IMR-90 (cell line): ENCODE data around the gene USH2A. TPM values are rescaled to one million over a fixed set of nuclear protein-coding genes. Genes with fewer than 3 reads are reported as not detected.

Source experiments
- ATAC-seq: fragments of 200-7000 bp; cut with Tn5 transposase; 2 replicates; pipeline ENCODE4 v1.9.1; 2020; ENCODE audit warnings: low read depth, mild to moderate bottlenecking, moderate library complexity
- BruUV-seq: library from RNA; stranded (reverse); fragments of 400-500 nt; replicated peaks from 2 replicates; lab custom pipeline; 2021; lab: Mats Ljungman, UMichigan
- CTCF ChIA-PET: fragments of 300-600 bp; formaldehyde crosslinking; extraction: SDS; loops from one replicate; lab custom pipeline; 2021; ENCODE audit warnings: antibody characterized with exemption; lab: Yijun Ruan, JAX
- POLR2A ChIA-PET: fragments of 300-600 bp; sonication (Branson Sonifier 250); formaldehyde crosslinking; loops from one replicate; lab custom pipeline; 2022; ENCODE audit warnings: antibody characterized with exemption; ENCODE audit not compliant: unreplicated experiment; lab: Charles Lee
- DNase-seq: peaks from one replicate; pipeline ENCODE4 v3.0.0; 2013
- H2AFZ ChIP-seq: replicated peaks from 2 replicates; pipeline ENCODE3; 2013; ENCODE audit warnings: low read length, mild to moderate bottlenecking; ENCODE audit not compliant: poor library complexity
- H2AK5ac ChIP-seq: 2 replicates; pipeline ENCODE4 v1.6.1; 2013; ENCODE audit warnings: low read depth, low read length, inconsistent platforms
- H2AK9ac ChIP-seq: replicated peaks from 2 replicates; pipeline ENCODE3; 2013; ENCODE audit warnings: mild to moderate bottlenecking, low read depth, low read length, moderate library complexity; ENCODE audit not compliant: poor library complexity
- H2BK120ac ChIP-seq: 2 replicates; pipeline ENCODE4 v1.6.1; 2013; ENCODE audit warnings: low read depth, low read length, inconsistent platforms
- H2BK15ac ChIP-seq: 3 replicates; pipeline ENCODE4 v1.6.1; 2013; ENCODE audit warnings: low read depth, low read length, inconsistent platforms
- H2BK20ac ChIP-seq: 2 replicates; pipeline ENCODE4 v1.6.1; 2013; ENCODE audit warnings: low read depth, mild to moderate bottlenecking, inconsistent platforms, low read length, moderate library complexity
- H2BK5ac ChIP-seq: 2 replicates; pipeline ENCODE4 v1.6.1; 2013; ENCODE audit warnings: mild to moderate bottlenecking, low read depth, low read length, inconsistent platforms; ENCODE audit not compliant: poor library complexity, severe bottlenecking
- H3K14ac ChIP-seq: replicated peaks from 2 replicates; pipeline ENCODE4 v1.6.1; 2013; ENCODE audit warnings: low read depth, low read length, inconsistent platforms
- H3K18ac ChIP-seq: 2 replicates; pipeline ENCODE4 v1.6.1; 2013; ENCODE audit warnings: low read depth, low read length, control low read depth
- H3K23ac ChIP-seq: 2 replicates; pipeline ENCODE4 v1.6.1; 2013; ENCODE audit warnings: low read depth, low read length, inconsistent platforms
- H3K27ac ChIP-seq: 2 replicates; pipeline ENCODE4 v1.5.1; 2013; ENCODE audit warnings: mild to moderate bottlenecking, control low read depth, low read length; ENCODE audit not compliant: insufficient read depth
- H3K27me3 ChIP-seq: 2 replicates; pipeline ENCODE4 v1.6.1; 2013; ENCODE audit warnings: low read length; ENCODE audit not compliant: control insufficient read depth, insufficient read depth
- H3K36me3 ChIP-seq: 2 replicates; pipeline ENCODE4 v1.6.1; 2013; ENCODE audit warnings: low read length, mixed read lengths; ENCODE audit not compliant: control insufficient read depth, insufficient read depth
- H3K4ac ChIP-seq: 2 replicates; pipeline ENCODE4 v1.6.1; 2013; ENCODE audit warnings: low read depth, low read length, inconsistent platforms
- H3K4me1 ChIP-seq: 2 replicates; pipeline ENCODE4 v1.6.1; 2013; ENCODE audit warnings: low read length, mixed read lengths; ENCODE audit not compliant: control insufficient read depth, insufficient read depth
- H3K4me2 ChIP-seq: 2 replicates; pipeline ENCODE4 v1.6.1; 2013; ENCODE audit warnings: low read depth, mild to moderate bottlenecking, control low read depth, low read length, moderate library complexity
- H3K4me3 ChIP-seq: 2 replicates; pipeline ENCODE4 v1.5.1; 2013; ENCODE audit warnings: low read depth, mild to moderate bottlenecking, control low read depth, low read length, moderate library complexity; ENCODE audit not compliant: insufficient read depth
- H3K56ac ChIP-seq: 2 replicates; pipeline ENCODE4 v1.6.1; 2013; ENCODE audit warnings: low read length, inconsistent platforms; ENCODE audit not compliant: insufficient read depth; ENCODE audit errors: extremely low read depth
- H3K79me1 ChIP-seq, 2 experiments: 2 replicates each; pipeline ENCODE4 v1.6.1; 2013; ENCODE audit warnings: low read length in 2 of 2, inconsistent platforms in 1 of 2, low read depth in 1 of 2
- H3K9ac ChIP-seq: 2 replicates; pipeline ENCODE4 v1.6.1; 2013; ENCODE audit warnings: low read depth, low read length, control low read depth
- H3K9me1 ChIP-seq: 2 replicates; pipeline ENCODE4 v1.6.1; 2013; ENCODE audit warnings: low read length, inconsistent platforms; ENCODE audit not compliant: insufficient read depth
- H3K9me3 ChIP-seq: 2 replicates; pipeline ENCODE4 v1.6.1; 2013; ENCODE audit warnings: low read length; ENCODE audit not compliant: control insufficient read depth, insufficient read depth
- H4K20me1 ChIP-seq: 2 replicates; pipeline ENCODE4 v1.6.1; 2013; ENCODE audit warnings: low read length, inconsistent platforms; ENCODE audit not compliant: insufficient read depth
- H4K5ac ChIP-seq: 2 replicates; pipeline ENCODE4 v1.6.1; 2013; ENCODE audit warnings: mild to moderate bottlenecking, low read depth, low read length, control low read depth
- H4K8ac ChIP-seq, 2 experiments: 2 replicates each; pipeline ENCODE4 v1.6.1; 2013; ENCODE audit warnings: low read depth in 2 of 2, low read length in 2 of 2, control low read depth in 1 of 2, inconsistent platforms in 1 of 2
- H4K91ac ChIP-seq: 2 replicates; pipeline ENCODE4 v1.6.1; 2013; ENCODE audit warnings: low read depth, low read length, inconsistent platforms; ENCODE audit not compliant: insufficient read depth
- BHLHE40 ChIP-seq: fragments of 150-350 bp; IDR thresholded peaks from 2 replicates; pipeline ENCODE4 v1.6.1; 2016; ENCODE audit warnings: mild to moderate bottlenecking, low read depth, low read length
- CEBPB ChIP-seq: IDR thresholded peaks from 2 replicates; pipeline ENCODE4 v1.6.1; 2012; ENCODE audit warnings: low read depth, low read length, improper control_type of control experiment
- CHD1 ChIP-seq: IDR thresholded peaks from 2 replicates; pipeline ENCODE4 v1.6.1; 2012; ENCODE audit warnings: low read depth, low read length, improper control_type of control experiment
- FOS ChIP-seq: fragments of 150-350 bp; IDR thresholded peaks from 2 replicates; pipeline ENCODE4 v1.6.1; 2016; ENCODE audit warnings: low read depth, low read length
- MAFK ChIP-seq: IDR thresholded peaks from 2 replicates; pipeline ENCODE4 v1.6.1; 2012; ENCODE audit warnings: low read depth, low read length, improper control_type of control experiment
- MAZ ChIP-seq: IDR thresholded peaks from 2 replicates; pipeline ENCODE4 v1.6.1; 2012; ENCODE audit warnings: low read depth, mild to moderate bottlenecking, low read length, improper control_type of control experiment, moderate library complexity, borderline replicate concordance
- MXI1 ChIP-seq: IDR thresholded peaks from 2 replicates; pipeline ENCODE4 v1.6.1; 2012; ENCODE audit warnings: low read depth, mild to moderate bottlenecking, low read length, moderate library complexity, borderline replicate concordance
- NFE2L2 ChIP-seq: fragments of 150-350 bp; IDR thresholded peaks from 2 replicates; pipeline ENCODE4 v1.6.1; 2016; ENCODE audit warnings: low read depth, mild to moderate bottlenecking, low read length
- POLR2A ChIP-seq: IDR thresholded peaks from 2 replicates; pipeline ENCODE4 v1.6.1; 2012; ENCODE audit warnings: mild to moderate bottlenecking, low read depth, low read length
- RAD21 ChIP-seq: IDR thresholded peaks from 2 replicates; pipeline ENCODE4 v1.6.1; 2012; ENCODE audit warnings: low read length, improper control_type of control experiment
- RCOR1 ChIP-seq: IDR thresholded peaks from 2 replicates; pipeline ENCODE4 v1.6.1; 2012; ENCODE audit warnings: mild to moderate bottlenecking, low read length, improper control_type of control experiment; ENCODE audit not compliant: insufficient replicate concordance
- RFX5 ChIP-seq: IDR thresholded peaks from 2 replicates; pipeline ENCODE4 v1.8.0; 2012; ENCODE audit warnings: low read depth, mild to moderate bottlenecking, low read length, moderate library complexity
- SMC3 ChIP-seq: fragments of 150-350 bp; IDR thresholded peaks from 2 replicates; pipeline ENCODE4 v1.6.1; 2016; ENCODE audit warnings: low read depth, mild to moderate bottlenecking, antibody characterized with exemption, low read length, moderate library complexity
- WGBS, 2 experiments: methylation state at CpG; one replicate each; pipeline versions ENCODE4 v1.1.5 to v1.1.7; 2013; ENCODE audit warnings: missing lambda C conversion rate in 2 of 2; ENCODE audit not compliant: insufficient read length in 1 of 2; ENCODE audit errors: extremely low coverage in 2 of 2; 5-methylcytosine and 5-hydroxymethylcytosine counted together
- dilution Hi-C: fragments of 300-500 bp; cut with HindIII; formaldehyde crosslinking; loops from one replicate; pipeline ENCODE4 v1.14.3; 2018; ENCODE audit warnings: low sequenced_read_pairs; ENCODE audit not compliant: unreplicated experiment
- in situ Hi-C: fragments of 300-500 bp; cut with MboI; formaldehyde crosslinking; loops from 3 replicates; pipeline ENCODE4 v1.14.3; 2019; ENCODE audit warnings: low sequenced_read_pairs, inconsistent platforms, mixed read lengths
- intact Hi-C: fragments of 100-400 bp; cut with micrococcal nuclease; formaldehyde crosslinking; loops from 2 replicates; pipeline ENCODE4 v1.10.0; 2022
- polyA plus RNA-seq, 3 experiments: library from polyadenylated mRNA; depleted of rRNA; stranded (reverse); fragments of >200 nt; gene quantifications; 2 replicates each; pipeline ENCODE4 v1.2.3, GENCODE V29; 2012; ENCODE audit warnings: low replicate concordance in 1 of 3
- total RNA-seq: library from RNA; depleted of rRNA; stranded (reverse); fragments of >200 nt; gene quantifications from 2 replicates; pipeline ENCODE4 v1.2.3, GENCODE V29; 2012
- TF ChIP-seq, protein P1 (sequence below): conservative IDR thresholded peaks from 2 replicates; pipeline ENCODE4 v1.5.1; 2012; ENCODE audit warnings: mild to moderate bottlenecking, low read depth, low read length, improper control_type of control experiment
- TF ChIP-seq, protein P2 (sequence below): fragments of 150-350 bp; IDR thresholded peaks from 2 replicates; pipeline ENCODE4 v1.6.1; 2017; ENCODE audit warnings: mild to moderate bottlenecking, antibody characterized with exemption, low read length, low read depth
- TF ChIP-seq, protein P3 (sequence below): fragments of 150-350 bp; IDR thresholded peaks from 2 replicates; pipeline ENCODE4 v1.6.1; 2016; ENCODE audit warnings: low read depth, mild to moderate bottlenecking, low read length, moderate library complexity, borderline replicate concordance

The USH2A gene
- total and polyA plus RNA-seq, 2 of the 4 experiments (the other 2 are of a cell fraction) = under 0.01 to 0.02 TPM

- Histone ChIP-seq H3K4me3 (no peak overlapping the region), H3K9me1 (no peaks in the 10 kb centered on the region), H3K79me1 (no peaks in the 10 kb centered on the region), H2BK120ac (no peak overlapping the region), H2BK15ac (no peak overlapping the region), H2AK9ac (no peak overlapping the region), H4K91ac (no peak overlapping the region), H2AFZ (no peak overlapping the region), H2BK5ac (no peak overlapping the region), H3K18ac (no peak overlapping the region), H3K4me2 (no peak overlapping the region), H4K20me1 (no peaks in the 10 kb centered on the region), H3K36me3 (no peaks in the 10 kb centered on the region), H3K27ac (no peak overlapping the region), H3K14ac (no peak overlapping the region), H4K5ac (no peak overlapping the region), H3K23ac (no peak overlapping the region), H3K4me1 (no peaks in the 10 kb centered on the region), H2BK20ac (no peak overlapping the region), H3K9me3 (peaks cover 3% of the 10 kb centered on the region; the same call in 1 of the 2 replicates), H3K27me3 (no peaks in the 10 kb centered on the region), H2AK5ac (no peak overlapping the region), H4K8ac (no peak overlapping the region), H3K56ac (no peak overlapping the region), H3K4ac (no peak overlapping the region), H3K9ac (no peak overlapping the region)
- ChIA-PET CTCF (interaction anchor here (1.2 kb wide), 1 partner anchor 9 kb away, joined by 3 read pairs; no protein-coding TSS in a partner anchor), POLR2A (no interaction called here)
- no CpG with 5 or more reads among the region's 2 CpGs for WGBS, 2 experiments
- ATAC-seq (no peak), DNase-seq (no peak)
- dilution Hi-C loops = no loop called here
- no peak for TF ChIP-seq CEBPB
- TF ChIP-seq, protein P1, sequence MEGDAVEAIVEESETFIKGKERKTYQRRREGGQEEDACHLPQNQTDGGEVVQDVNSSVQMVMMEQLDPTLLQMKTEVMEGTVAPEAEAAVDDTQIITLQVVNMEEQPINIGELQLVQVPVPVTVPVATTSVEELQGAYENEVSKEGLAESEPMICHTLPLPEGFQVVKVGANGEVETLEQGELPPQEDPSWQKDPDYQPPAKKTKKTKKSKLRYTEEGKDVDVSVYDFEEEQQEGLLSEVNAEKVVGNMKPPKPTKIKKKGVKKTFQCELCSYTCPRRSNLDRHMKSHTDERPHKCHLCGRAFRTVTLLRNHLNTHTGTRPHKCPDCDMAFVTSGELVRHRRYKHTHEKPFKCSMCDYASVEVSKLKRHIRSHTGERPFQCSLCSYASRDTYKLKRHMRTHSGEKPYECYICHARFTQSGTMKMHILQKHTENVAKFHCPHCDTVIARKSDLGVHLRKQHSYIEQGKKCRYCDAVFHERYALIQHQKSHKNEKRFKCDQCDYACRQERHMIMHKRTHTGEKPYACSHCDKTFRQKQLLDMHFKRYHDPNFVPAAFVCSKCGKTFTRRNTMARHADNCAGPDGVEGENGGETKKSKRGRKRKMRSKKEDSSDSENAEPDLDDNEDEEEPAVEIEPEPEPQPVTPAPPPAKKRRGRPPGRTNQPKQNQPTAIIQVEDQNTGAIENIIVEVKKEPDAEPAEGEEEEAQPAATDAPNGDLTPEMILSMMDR = no peak
- no peak for TF ChIP-seq FOS
- TF ChIP-seq RFX5 = no peak
- TF ChIP-seq POLR2A = no peak
- no peak for TF ChIP-seq CHD1
- TF ChIP-seq, protein P2, sequence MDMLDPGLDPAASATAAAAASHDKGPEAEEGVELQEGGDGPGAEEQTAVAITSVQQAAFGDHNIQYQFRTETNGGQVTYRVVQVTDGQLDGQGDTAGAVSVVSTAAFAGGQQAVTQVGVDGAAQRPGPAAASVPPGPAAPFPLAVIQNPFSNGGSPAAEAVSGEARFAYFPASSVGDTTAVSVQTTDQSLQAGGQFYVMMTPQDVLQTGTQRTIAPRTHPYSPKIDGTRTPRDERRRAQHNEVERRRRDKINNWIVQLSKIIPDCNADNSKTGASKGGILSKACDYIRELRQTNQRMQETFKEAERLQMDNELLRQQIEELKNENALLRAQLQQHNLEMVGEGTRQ = no peak
- TF ChIP-seq SMC3 = no peak
- no peak for TF ChIP-seq RCOR1
- no peak for TF ChIP-seq MAZ
- TF ChIP-seq, protein P3, sequence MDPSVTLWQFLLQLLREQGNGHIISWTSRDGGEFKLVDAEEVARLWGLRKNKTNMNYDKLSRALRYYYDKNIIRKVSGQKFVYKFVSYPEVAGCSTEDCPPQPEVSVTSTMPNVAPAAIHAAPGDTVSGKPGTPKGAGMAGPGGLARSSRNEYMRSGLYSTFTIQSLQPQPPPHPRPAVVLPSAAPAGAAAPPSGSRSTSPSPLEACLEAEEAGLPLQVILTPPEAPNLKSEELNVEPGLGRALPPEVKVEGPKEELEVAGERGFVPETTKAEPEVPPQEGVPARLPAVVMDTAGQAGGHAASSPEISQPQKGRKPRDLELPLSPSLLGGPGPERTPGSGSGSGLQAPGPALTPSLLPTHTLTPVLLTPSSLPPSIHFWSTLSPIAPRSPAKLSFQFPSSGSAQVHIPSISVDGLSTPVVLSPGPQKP = no peak
- TF ChIP-seq RAD21 = no peak
- no peak for TF ChIP-seq BHLHE40
- TF ChIP-seq MAFK = no peak
- TF ChIP-seq NFE2L2 = no peak
- TF ChIP-seq MXI1 = no peak
- intact Hi-C loops = no loop called here
- BruUV-seq = no TSS peak
- in situ Hi-C loops = no loop called here
Observed at GRCh38 chr1:215857317-215857716, 565.9 kb downstream of the USH2A start.
